H1 (cell line): ENCODE measurements around the gene EIPR1. TPM values are rescaled to one million over a fixed set of nuclear protein-coding genes. Genes with fewer than 3 reads are reported as not detected.
A peak's percentile ranks its signal among the peaks of the same experiment; 100 is the strongest.

Experiments
- CTCF ChIA-PET: fragments of 300-600 bp; sonication (Branson Sonifier 250); formaldehyde crosslinking; loops from one replicate; lab custom pipeline; 2021; ENCODE audit not compliant: partially characterized antibody; lab: Charles Lee
- POLR2A ChIA-PET: fragments of 300-600 bp; sonication (Branson Sonifier 250); formaldehyde crosslinking; loops from one replicate; lab custom pipeline; 2021; ENCODE audit warnings: inconsistent platforms; ENCODE audit not compliant: partially characterized antibody; lab: Charles Lee
- DNase-seq, 2 experiments: peaks; one replicate each; pipeline versions ENCODE4 v3.0.0 to v3.0.0-alpha.2; 2010 to 2022; ENCODE audit warnings: low spot score in 2 of 2, low read depth in 1 of 2, mixed read lengths in 1 of 2
- FAIRE-seq: peaks from 2 replicates; lab custom pipeline; 2011; peaks lifted over from hg19 to GRCh38; lab: Jason Lieb, UNC
- H2AFZ ChIP-seq: 2 replicates; pipeline ENCODE4 v1.8.1; 2012; ENCODE audit warnings: low read length, inconsistent platforms
- H2AK5ac ChIP-seq: 2 replicates; pipeline ENCODE4 v1.6.1; 2013; ENCODE audit warnings: low read depth, low read length
- H2BK120ac ChIP-seq: replicated peaks from 2 replicates; pipeline ENCODE3; 2013; ENCODE audit warnings: low read depth, low read length, inconsistent platforms
- H2BK12ac ChIP-seq: 2 replicates; pipeline ENCODE4 v1.6.1; 2013; ENCODE audit warnings: low read depth, low read length
- H2BK15ac ChIP-seq: 2 replicates; pipeline ENCODE4 v1.6.1; 2013; ENCODE audit warnings: low read length
- H2BK20ac ChIP-seq: 2 replicates; pipeline ENCODE4 v1.6.1; 2013; ENCODE audit warnings: low read length
- H2BK5ac ChIP-seq: 2 replicates; pipeline ENCODE4 v1.6.1; 2013; ENCODE audit warnings: low read depth, low read length
- H3K14ac ChIP-seq: 2 replicates; pipeline ENCODE4 v1.6.1; 2013; ENCODE audit warnings: inconsistent platforms; ENCODE audit not compliant: insufficient read length
- H3K18ac ChIP-seq: 2 replicates; pipeline ENCODE4 v1.6.1; 2013; ENCODE audit warnings: low read length; ENCODE audit errors: extremely low read depth
- H3K23ac ChIP-seq: 2 replicates; pipeline ENCODE4 v1.6.1; 2013; ENCODE audit warnings: inconsistent platforms; ENCODE audit not compliant: insufficient read length
- H3K23me2 ChIP-seq: 2 replicates; pipeline ENCODE4 v1.6.1; 2013; ENCODE audit warnings: low read depth, low read length
- H3K27ac ChIP-seq: 2 replicates; pipeline ENCODE4 v1.6.1; 2011; ENCODE audit warnings: low read depth, low read length, inconsistent platforms
- H3K27me3 ChIP-seq, 4 experiments: replicated peaks in 1 of 4; 1 replicate in 1 of 4; 2 replicates in 3 of 4; pipeline versions ENCODE4 v1.6.1 to v1.8.1; 2011 to 2013; ENCODE audit warnings: low read length in 3 of 4, mild to moderate bottlenecking in 3 of 4, inconsistent platforms in 2 of 4, mixed read lengths in 2 of 4, moderate library complexity in 1 of 4; ENCODE audit not compliant: control insufficient read depth in 3 of 4, insufficient read depth in 3 of 4; ENCODE audit errors: extremely low read depth in 1 of 4
- H3K36me3 ChIP-seq, 4 experiments: 2 replicates each; pipeline versions ENCODE4 v1.6.1 to v1.8.1; 2011 to 2013; ENCODE audit warnings: mild to moderate bottlenecking in 4 of 4, low read length in 3 of 4, moderate library complexity in 2 of 4, control low read depth in 1 of 4, inconsistent platforms in 1 of 4; ENCODE audit not compliant: insufficient read depth in 4 of 4, control insufficient read depth in 2 of 4
- H3K4ac ChIP-seq: replicated peaks from 2 replicates; pipeline ENCODE3; 2013; ENCODE audit warnings: low read length, low read depth, mixed read lengths, inconsistent platforms; ENCODE audit not compliant: insufficient read length
- H3K4me1 ChIP-seq, 4 experiments: replicated peaks in 1 of 4; 1 replicate in 1 of 4; 2 replicates in 3 of 4; pipeline versions ENCODE4 v1.6.1 to v1.8.1; 2011 to 2013; ENCODE audit warnings: low read length in 3 of 4, inconsistent platforms in 2 of 4, mixed read lengths in 1 of 4; ENCODE audit not compliant: insufficient read depth in 4 of 4, control insufficient read depth in 3 of 4
- H3K4me2 ChIP-seq, 2 experiments: 2 replicates each; pipeline versions ENCODE4 v1.6.1 to v1.8.1; 2011 to 2013; ENCODE audit warnings: low read depth in 2 of 2, low read length in 2 of 2, control low read depth in 1 of 2, inconsistent platforms in 1 of 2, mild to moderate bottlenecking in 1 of 2; ENCODE audit not compliant: insufficient read depth in 1 of 2
- H3K4me3 ChIP-seq, 4 experiments: fragments of 200-600, 300-600 bp in 1 of 4; sonication (generic), shearing (Covaris generic), sonication (Bioruptor Twin) in 1 of 4; 2 replicates each; pipeline versions ENCODE4 v1.5.1 to v1.8.1; 2011 to 2016; ENCODE audit warnings: low read length in 4 of 4, low read depth in 3 of 4, control low read depth in 2 of 4, inconsistent platforms in 2 of 4, mild to moderate bottlenecking in 2 of 4, mixed read lengths in 1 of 4, moderate library complexity in 1 of 4; ENCODE audit not compliant: insufficient read depth in 2 of 4; ENCODE audit errors: extremely low read depth in 1 of 4
- H3K56ac ChIP-seq: replicated peaks from 2 replicates; pipeline ENCODE3; 2013; ENCODE audit warnings: low read depth, mild to moderate bottlenecking, mixed read lengths, low read length, inconsistent platforms; ENCODE audit not compliant: insufficient read length
- H3K79me1 ChIP-seq: 2 replicates; pipeline ENCODE4 v1.6.1; 2013; ENCODE audit warnings: low read depth, low read length, control low read depth
- H3K79me2 ChIP-seq, 2 experiments: 2 replicates each; pipeline versions ENCODE4 v1.6.1 to v1.8.1; 2012 to 2013; ENCODE audit warnings: low read length in 2 of 2, mild to moderate bottlenecking in 2 of 2, inconsistent platforms in 1 of 2; ENCODE audit not compliant: insufficient read depth in 2 of 2, control insufficient read depth in 1 of 2
- H3K9ac ChIP-seq, 4 experiments: replicated peaks in 1 of 4; 1 replicate in 1 of 4; 2 replicates in 3 of 4; pipeline versions ENCODE4 v1.6.1 to v1.8.1; 2011 to 2013; ENCODE audit warnings: low read depth in 3 of 4, low read length in 3 of 4, control low read depth in 2 of 4, mild to moderate bottlenecking in 2 of 4, moderate library complexity in 2 of 4, inconsistent platforms in 1 of 4; ENCODE audit errors: extremely low read depth in 1 of 4
- H3K9me3 ChIP-seq, 2 experiments: 2 replicates each; pipeline versions ENCODE4 v1.6.1 to v1.8.1; 2012 to 2013; ENCODE audit warnings: mild to moderate bottlenecking in 2 of 2, moderate library complexity in 2 of 2, control low read depth in 1 of 2, inconsistent platforms in 1 of 2, low read depth in 1 of 2, low read length in 1 of 2, mixed read lengths in 1 of 2; ENCODE audit not compliant: insufficient read depth in 2 of 2
- H4K20me1 ChIP-seq, 2 experiments: replicated peaks in 1 of 2; 2 replicates each; pipeline versions ENCODE3 to v1.8.1; 2011 to 2013; ENCODE audit warnings: inconsistent platforms in 2 of 2, low read length in 2 of 2, mild to moderate bottlenecking in 1 of 2; ENCODE audit not compliant: insufficient read depth in 2 of 2, control insufficient read depth in 1 of 2
- H4K5ac ChIP-seq: 2 replicates; pipeline ENCODE4 v1.6.1; 2013; ENCODE audit warnings: low read length, low read depth, mixed read lengths, inconsistent platforms; ENCODE audit not compliant: insufficient read length
- H4K8ac ChIP-seq: 2 replicates; pipeline ENCODE4 v1.8.0; 2013; ENCODE audit warnings: mild to moderate bottlenecking, moderate library complexity, low read length, inconsistent platforms; ENCODE audit not compliant: insufficient read depth; ENCODE audit errors: extremely low read depth
- H4K91ac ChIP-seq: replicated peaks from 2 replicates; pipeline ENCODE3; 2013; ENCODE audit warnings: low read length, mixed read lengths, inconsistent platforms; ENCODE audit not compliant: insufficient read length
- CBX8 ChIP-seq: fragments of 300-800, 300-1000 bp; sonication (generic); IDR thresholded peaks from 2 replicates; pipeline ENCODE4 v1.7.1; 2016; ENCODE audit warnings: low read depth, low read length, borderline replicate concordance
- CHD2 ChIP-seq: IDR thresholded peaks from 2 replicates; pipeline ENCODE4 v1.6.1; 2012; ENCODE audit warnings: low read length, improper control_type of control experiment
- EP300 ChIP-seq, 2 experiments: IDR thresholded peaks; 1 replicate in 1 of 2; 2 replicates in 1 of 2; pipeline ENCODE4 v1.6.1; 2011 to 2012; ENCODE audit warnings: low read depth in 2 of 2, low read length in 2 of 2, mild to moderate bottlenecking in 2 of 2, borderline replicate concordance in 1 of 2, inconsistent platforms in 1 of 2, moderate library complexity in 1 of 2
- HDAC2 ChIP-seq, 2 experiments: fragments of 300-600 bp in 1 of 2; sonication (generic) in 1 of 2; IDR thresholded peaks; 2 replicates each; pipeline ENCODE4 v1.6.1; 2011 to 2012; ENCODE audit warnings: low read depth in 2 of 2, low read length in 2 of 2, mild to moderate bottlenecking in 2 of 2, moderate library complexity in 2 of 2, borderline replicate concordance in 1 of 2, inconsistent platforms in 1 of 2
- KDM5A ChIP-seq: fragments of 200-600 bp; IDR thresholded peaks from 2 replicates; pipeline ENCODE4 v1.7.1; 2012; ENCODE audit warnings: mild to moderate bottlenecking, low read length, inconsistent platforms, mixed read lengths
- SP2 ChIP-seq: IDR thresholded peaks from 2 replicates; pipeline ENCODE4 v1.6.1; 2012; ENCODE audit warnings: mild to moderate bottlenecking, low read length, inconsistent platforms
- SRF ChIP-seq: IDR thresholded peaks from 2 replicates; pipeline ENCODE4 v1.6.1; 2011; ENCODE audit warnings: mild to moderate bottlenecking, low read depth, low read length, moderate library complexity
- TCF12 ChIP-seq: IDR thresholded peaks from 2 replicates; pipeline ENCODE4 v1.6.1; 2011; ENCODE audit warnings: low read depth, mild to moderate bottlenecking, low read length
- ZNF274 ChIP-seq: IDR thresholded peaks from 2 replicates; pipeline ENCODE4 v1.7.0; 2012; ENCODE audit warnings: low read length, borderline replicate concordance; ENCODE audit errors: extremely low read depth
- WGBS, 2 experiments: shearing (Covaris generic) in 1 of 2; methylation state at CpG; one replicate each; pipeline versions ENCODE4 v1.1.6 to v1.1.7; 2013 to 2015; ENCODE audit warnings: low lambda C conversion rate in 2 of 2, mixed read lengths in 2 of 2, inconsistent platforms in 1 of 2, low coverage in 1 of 2, missing lambda C conversion rate in 1 of 2; ENCODE audit not compliant: insufficient replicate concordance in 2 of 2, insufficient coverage in 1 of 2, insufficient read length in 1 of 2; ENCODE audit errors: extremely low coverage in 1 of 2, missing lambda C conversion rate in 1 of 2; 5-methylcytosine and 5-hydroxymethylcytosine counted together
- polyA plus RNA-seq, 7 experiments: library from polyadenylated mRNA; depleted of rRNA in 3 of 7; stranded (reverse) in 5 of 7; unstranded in 2 of 7; fragments of >200 nt in 5 of 7; fragments of 200-250 nt in 2 of 7; gene quantifications; 1 replicate in 5 of 7; 2 replicates in 1 of 7; 4 replicates in 1 of 7; pipeline versions ENCODE4 v1.2.1 to v1.2.3, GENCODE V29; 2011 to 2013; ENCODE audit warnings: missing spikeins in 2 of 7, mixed read lengths in 2 of 7
- total RNA-seq: library from RNA; stranded (reverse); fragmentation: NEBNext Ultra II Directional; extraction: Animal tissue kit (Norgen Biotek cat#: 25700); gene quantifications from 2 replicates; pipeline ENCODE4 v1.2.1, GENCODE V29; 2021

EIPR1 gene
- total and polyA plus RNA-seq, 2 of the 8 experiments (the other 6 are each of a cell fraction or from before 2014, with no cell fraction given): 26.3 to 56.4 TPM

DNA sequence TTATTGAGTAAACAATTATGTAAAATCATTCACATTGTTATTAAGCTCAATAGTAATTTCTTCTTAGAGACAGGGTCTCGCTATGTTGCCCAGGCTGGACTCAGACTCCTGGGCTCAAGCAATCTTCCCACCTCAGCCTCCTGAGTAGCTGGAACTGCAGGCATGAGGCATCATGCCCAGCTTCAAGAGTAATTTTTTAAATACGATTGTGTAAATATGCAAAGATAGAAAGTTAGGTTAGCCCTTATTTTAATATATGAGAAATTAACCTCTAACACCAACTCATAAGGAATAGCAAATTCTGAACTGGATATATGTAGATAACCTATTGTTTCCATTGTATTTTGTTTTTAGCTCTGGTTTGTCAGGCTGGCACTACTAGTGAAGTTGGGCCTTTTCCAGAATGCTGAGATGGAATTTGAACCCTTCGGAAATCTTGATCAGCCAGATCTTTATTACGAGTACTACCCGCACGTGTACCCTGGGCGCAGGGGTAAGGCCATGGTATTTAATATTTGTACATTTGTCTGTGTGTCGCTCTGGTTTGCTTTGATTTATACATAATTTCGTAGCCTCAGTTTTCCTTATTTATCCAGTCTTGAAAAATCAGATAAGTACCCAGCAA lies 46.7 kb upstream of the EIPR1 start:
- H4K5ac ChIP-seq: no peak overlapping the region
- H3K27ac ChIP-seq: no peak overlapping the region
- no peak overlapping the region for H3K9ac ChIP-seq
- H3K14ac ChIP-seq: no peak overlapping the region
- H3K4me1 ChIP-seq: no peaks in the 10 kb centered on the region
- H4K8ac ChIP-seq: 0 out of 2 replicates have a peak overlapping the region, but pooled peaks have one; percentile 8
- H3K23me2 ChIP-seq: no peaks in the 10 kb centered on the region
- H3K56ac ChIP-seq: no peak overlapping the region
- FAIRE-seq (no peak), DNase-seq (no peak)
- no peak overlapping the region for H2BK15ac ChIP-seq
- H3K27me3 ChIP-seq: no peaks in the 10 kb centered on the region
- ChIA-PET POLR2A (interaction anchor here (1.0 to 1.6 kb wide), 3 partner anchors 10 to 67 kb away, joined by 3 to 4 read pairs (median 3); no protein-coding TSS in a partner anchor), CTCF (interaction anchor here (0.7 to 9.3 kb wide), 52 partner anchors 10 to 1575 kb away, joined by 3 to 123 read pairs (median 5); no protein-coding TSS in a partner anchor)
- no peak overlapping the region for H2BK5ac ChIP-seq
- peaks cover 0 to 7% of the 10 kb centered on the region in 2 experiments for H4K20me1 ChIP-seq
- no peak overlapping the region for H3K4me2 ChIP-seq
- no peak overlapping the region for H2BK20ac ChIP-seq
- no peak overlapping the region for H2AFZ ChIP-seq
- no peak overlapping the region for H2AK5ac ChIP-seq
- TF ChIP-seq ZNF274: no peak
- no peak for TF ChIP-seq CHD2
- no peak for TF ChIP-seq TCF12
- TF ChIP-seq HDAC2 (IDR thresholded peaks at IDR 0.05; ENCODE audit: borderline replicate concordance in 1 of 2, low read depth in 2 of 2, low read length in 2 of 2): no peak
- TF ChIP-seq CBX8: no peak
- TF ChIP-seq EP300 (IDR thresholded peaks at IDR 0.05; ENCODE audit: borderline replicate concordance in 1 of 2, low read depth in 2 of 2, low read length in 2 of 2): no peak
- no peak for TF ChIP-seq SP2
- no peak for TF ChIP-seq KDM5A
- no peak for TF ChIP-seq SRF
- H4K91ac ChIP-seq: no peak overlapping the region
- H3K4ac ChIP-seq: no peak overlapping the region
- no peak overlapping the region for H3K23ac ChIP-seq
- WGBS, 2 experiments: 87% methylated on average over 9 of the region's 9 CpGs; no CpG with 5 or more reads in 1 of the 2 experiments
- H2BK120ac ChIP-seq: no peak overlapping the region
- H3K18ac ChIP-seq: no peak overlapping the region
- no peak overlapping the region for H2BK12ac ChIP-seq
- H3K36me3 ChIP-seq: peaks cover 0 to 28% (median 18%) of the 10 kb centered on the region in 4 experiments; a peak in 7 of 8 replicates
- 0 out of 2 replicates have a peak, but pooled peaks cover 2% of the 10 kb centered on the region for H3K79me1 ChIP-seq
- no peak overlapping the region for H3K4me3 ChIP-seq
- H3K9me3 ChIP-seq: no peaks in the 10 kb centered on the region
- no peaks in the 10 kb centered on the region for H3K79me2 ChIP-seq
